ENCODE data around the gene LOXL3. TPM values are rescaled to one million over a fixed set of nuclear protein-coding genes. Genes with fewer than 3 reads are reported as not detected.

The LOXL3 gene
- total RNA-seq, 1 donor from 2014 or later, result 12.1 TPM

- peaks cover 31% of the 10 kb centered on the region for H3K36me3 ChIP-seq
- TF ChIP-seq CTCF (IDR thresholded peaks at IDR 0.05), result no peak
- ATAC-seq, result no peak
- peaks cover 4% of the 10 kb centered on the region for H3K27me3 ChIP-seq (ENCODE audit: low read depth)
- H3K4me3 ChIP-seq, result no peak within 1 kb of the TSS
- no peak within 1 kb of the TSS for H3K27ac ChIP-seq
- no peaks in the 10 kb centered on the region for H3K9me3 ChIP-seq
- peaks cover 16% of the 10 kb centered on the region for H3K4me1 ChIP-seq
- intact Hi-C loops (cut with DNase I), result no loop called here
- DNase-seq, result no peak
Observed at GRCh38 chr2:74525717-74526648, 27.8 kb downstream of the LOXL3 start, which contains the start of gene DQX1. TSS of gene DQX1 (minus strand) at chr2:74526231. CDS start at chr2:74525729, 502 bp downstream.

GRCh38 chr2:74524955-74525716 is 28.6 kb downstream of the LOXL3 start:
- DNase-seq (no peak), ATAC-seq (no peak)
- Histone ChIP-seq H3K27me3 (ENCODE audit: low read depth) (peaks cover 9% of the 10 kb centered on the region), H3K27ac (no peak overlapping the region), H3K4me1 (peaks cover 11% of the 10 kb centered on the region), H3K9me3 (no peaks in the 10 kb centered on the region), H3K4me3 (no peak overlapping the region), H3K36me3 (peaks cover 31% of the 10 kb centered on the region)
- TF ChIP-seq CTCF (IDR thresholded peaks at IDR 0.05), result no peak
- intact Hi-C loops (cut with DNase I), result no loop called here

GRCh38 chr2:74524005-74524404 is 29.7 kb downstream of the LOXL3 start:
- no peak for TF ChIP-seq CTCF (IDR thresholded peaks at IDR 0.05)
- Histone ChIP-seq H3K27me3 (ENCODE audit: low read depth) (peaks cover 20% of the 10 kb centered on the region), H3K27ac (no peak overlapping the region), H3K4me3 (no peak overlapping the region), H3K36me3 (peaks cover 31% of the 10 kb centered on the region), H3K9me3 (no peaks in the 10 kb centered on the region), H3K4me1 (peaks cover 11% of the 10 kb centered on the region)
- intact Hi-C loops (cut with DNase I), result no loop called here
- no peak for ATAC-seq
- DNase-seq, result no peak

GRCh38 chr2:74522516-74522915 is 31.2 kb downstream of the LOXL3 start:
- intact Hi-C loops (cut with DNase I), result no loop called here
- Histone ChIP-seq H3K27ac (no peak overlapping the region), H3K4me1 (no peaks in the 10 kb centered on the region), H3K27me3 (ENCODE audit: low read depth) (peaks cover 35% of the 10 kb centered on the region), H3K9me3 (no peaks in the 10 kb centered on the region), H3K36me3 (peaks cover 21% of the 10 kb centered on the region), H3K4me3 (no peak overlapping the region)
- ATAC-seq (no peak), DNase-seq (no peak)
- TF ChIP-seq CTCF (IDR thresholded peaks at IDR 0.05), result no peak

GRCh38 chr2:74516650-74517049 is 37.1 kb downstream of the LOXL3 start:
- no peak for ATAC-seq
- no peak for TF ChIP-seq CTCF (IDR thresholded peaks at IDR 0.05)
- no peaks in the 10 kb centered on the region for H3K36me3 ChIP-seq
- intact Hi-C loops (cut with DNase I), result no loop called here
- DNase-seq, result no peak
- peak overlapping the region; percentile 47 for H3K4me3 ChIP-seq
- peaks cover 31% of the 10 kb centered on the region for H3K4me1 ChIP-seq
- H3K27ac ChIP-seq, result no peak overlapping the region
- H3K9me3 ChIP-seq, result no peaks in the 10 kb centered on the region
- H3K27me3 ChIP-seq (ENCODE audit: low read depth), result peaks cover 94% of the 10 kb centered on the region

Data from lower lobe of right lung (tissue), 2 donors.